Keratinocyte (primary cell): ENCODE measurements around the gene LPIN1. TPM values are rescaled to one million over a fixed set of nuclear protein-coding genes. Genes with fewer than 3 reads are reported as not detected.

ENCODE experiments used
- DNase-seq: peaks from one replicate; pipeline ENCODE4 v3.0.0-alpha.2; 2011; ENCODE audit warnings: low read depth, missing footprints, low spot score
- FAIRE-seq: peaks from 2 replicates; lab custom pipeline; 2011; peaks lifted over from hg19 to GRCh38; lab: Jason Lieb, UNC
- H2AFZ ChIP-seq: 2 replicates; pipeline ENCODE4 v1.6.0; 2012; ENCODE audit warnings: low read length, control low read depth, inconsistent platforms; ENCODE audit not compliant: control insufficient read depth
- H3K27ac ChIP-seq: 2 replicates; pipeline ENCODE4 v1.5.1; 2011; ENCODE audit warnings: low read length; ENCODE audit not compliant: control insufficient read depth, insufficient read depth
- H3K27me3 ChIP-seq: 3 replicates; pipeline ENCODE4 v1.6.0; 2011; ENCODE audit warnings: low read length; ENCODE audit not compliant: control insufficient read depth, insufficient read depth; ENCODE audit errors: extremely low read depth
- H3K36me3 ChIP-seq, 2 experiments: 2 replicates in 1 of 2; 3 replicates in 1 of 2; pipeline ENCODE4 v1.5.1; 2011; ENCODE audit warnings: low read length in 2 of 2, mild to moderate bottlenecking in 1 of 2; ENCODE audit not compliant: control insufficient read depth in 2 of 2, insufficient read depth in 2 of 2; ENCODE audit errors: extremely low read depth in 1 of 2
- H3K4me1 ChIP-seq: 3 replicates; pipeline ENCODE4 v1.5.1; 2011; ENCODE audit warnings: low read length; ENCODE audit not compliant: control insufficient read depth, insufficient read depth; ENCODE audit errors: extremely low read depth
- H3K4me2 ChIP-seq: 3 replicates; pipeline ENCODE4 v1.6.0; 2011; ENCODE audit warnings: low read depth, low read length; ENCODE audit not compliant: control insufficient read depth, insufficient read depth; ENCODE audit errors: extremely low read depth
- H3K4me3 ChIP-seq, 3 experiments: fragments of 200-600 bp in 1 of 3; sonication (generic) in 1 of 3; 2 replicates in 2 of 3; 3 replicates in 1 of 3; pipeline ENCODE4 v1.5.1; 2011 to 2016; ENCODE audit warnings: low read length in 3 of 3, mild to moderate bottlenecking in 3 of 3, control low read depth in 2 of 3, inconsistent platforms in 1 of 3, low read depth in 1 of 3, mixed read lengths in 1 of 3, mixed run types in 1 of 3, moderate library complexity in 1 of 3; ENCODE audit not compliant: control insufficient read depth in 2 of 3, insufficient read depth in 2 of 3; ENCODE audit errors: extremely low read depth in 1 of 3
- H3K79me2 ChIP-seq: 2 replicates; pipeline ENCODE4 v1.6.0; 2012; ENCODE audit warnings: low read length; ENCODE audit not compliant: control insufficient read depth, insufficient read depth
- H3K9ac ChIP-seq: 3 replicates; pipeline ENCODE4 v1.6.0; 2011; ENCODE audit warnings: low read length; ENCODE audit not compliant: control insufficient read depth, insufficient read depth; ENCODE audit errors: extremely low read depth
- H3K9me1 ChIP-seq: 3 replicates; pipeline ENCODE4 v1.6.0; 2011; ENCODE audit warnings: low read length; ENCODE audit not compliant: control insufficient read depth, insufficient read depth; ENCODE audit errors: extremely low read depth
- H3K9me3 ChIP-seq: 2 replicates; pipeline ENCODE4 v1.5.1; 2012; ENCODE audit warnings: low read depth, low read length; ENCODE audit not compliant: control insufficient read depth
- H4K20me1 ChIP-seq: 3 replicates; pipeline ENCODE4 v1.6.0; 2011; ENCODE audit warnings: low read length; ENCODE audit not compliant: control insufficient read depth, insufficient read depth; ENCODE audit errors: extremely low read depth
- CTCF ChIP-seq, 3 experiments: IDR thresholded peaks in 1 of 3; conservative IDR thresholded peaks in 1 of 3; optimal IDR thresholded peaks in 1 of 3; 2 replicates in 2 of 3; 3 replicates in 1 of 3; pipeline versions ENCODE3 to v1.5.1; 2011; ENCODE audit warnings: low read length in 3 of 3, mild to moderate bottlenecking in 3 of 3, moderate library complexity in 2 of 3, control low read depth in 1 of 3, inconsistent platforms in 1 of 3; ENCODE audit not compliant: insufficient read depth in 2 of 3; ENCODE audit errors: extremely low read depth in 1 of 3
- EZH2 ChIP-seq: IDR thresholded peaks from one replicate; pipeline ENCODE4 v1.6.1; 2012; ENCODE audit warnings: inconsistent platforms, mild to moderate bottlenecking, low read length, moderate library complexity
- dilution Hi-C: fragments of 300-500 bp; cut with MboI; formaldehyde crosslinking; loops from one replicate; pipeline ENCODE4 v1.7.0; 2020; ENCODE audit warnings: low sequenced_read_pairs; ENCODE audit not compliant: extremely low pct_ligation_motif_present
- polyA plus RNA-seq, 5 experiments: library from polyadenylated mRNA; depleted of rRNA in 3 of 5; stranded (reverse) in 3 of 5; stranded (forward) in 1 of 5; unstranded in 1 of 5; fragments of >200 nt; gene quantifications; 1 replicate in 1 of 5; 2 replicates in 3 of 5; 3 replicates in 1 of 5; pipeline versions ENCODE4 v1.2.1 to v1.2.3, GENCODE V29; 2011 to 2012; ENCODE audit warnings: missing spikeins in 2 of 5, low read depth in 1 of 5, low replicate concordance in 1 of 5

The LPIN1 gene
- polyA plus RNA-seq, 1 donor (not counting 4 experiments of a cell fraction or from before 2014, with no cell fraction given), result 79.6 TPM

- DNase-seq (no peak), FAIRE-seq (no peak)
- H3K27ac ChIP-seq, result no peak overlapping the region
- H3K9me3 ChIP-seq, result no peaks in the 10 kb centered on the region
- no peak overlapping the region for H3K4me3 ChIP-seq
- TF ChIP-seq CTCF (optimal IDR thresholded peaks at IDR 0.05 in 1 of 3, IDR thresholded peaks at IDR 0.05 in 1 of 3, conservative IDR thresholded peaks at IDR 0.05 in 1 of 3; ENCODE audit: extremely low read depth in 1 of 3, insufficient read depth in 2 of 3, low read length in 3 of 3) (no peak), EZH2 (no peak)
- no peaks in the 10 kb centered on the region for H3K9me1 ChIP-seq
- H2AFZ ChIP-seq, result no peak overlapping the region
- peaks cover 4% of the 10 kb centered on the region for H3K4me1 ChIP-seq
- no peaks in the 10 kb centered on the region for H3K27me3 ChIP-seq
- dilution Hi-C loops, result no loop called here
- H4K20me1 ChIP-seq, result no peaks in the 10 kb centered on the region
- H3K79me2 ChIP-seq, result no peaks in the 10 kb centered on the region
- H3K36me3 ChIP-seq, result no peaks in the 10 kb centered on the region
- no peak overlapping the region for H3K9ac ChIP-seq
- no peak overlapping the region for H3K4me2 ChIP-seq
Measured at GRCh38 chr2:11865378-11865777, 118.9 kb downstream of the LPIN1 start.

GRCh38 chr2:11865805-11866204, 119.4 kb downstream of the LPIN1 start:
- peaks cover 4% of the 10 kb centered on the region for H3K4me1 ChIP-seq
- no peaks in the 10 kb centered on the region for H3K27me3 ChIP-seq
- no peak overlapping the region for H3K4me3 ChIP-seq
- TF ChIP-seq EZH2, result no peak
- no peak for TF ChIP-seq CTCF (optimal IDR thresholded peaks at IDR 0.05 in 1 of 3, IDR thresholded peaks at IDR 0.05 in 1 of 3, conservative IDR thresholded peaks at IDR 0.05 in 1 of 3; ENCODE audit: extremely low read depth in 1 of 3, insufficient read depth in 2 of 3, low read length in 3 of 3)
- no peaks in the 10 kb centered on the region for H3K79me2 ChIP-seq
- DNase-seq, result no peak
- no peak for FAIRE-seq
- H3K9me1 ChIP-seq, result no peaks in the 10 kb centered on the region
- H4K20me1 ChIP-seq, result no peaks in the 10 kb centered on the region
- H2AFZ ChIP-seq, result no peak overlapping the region
- H3K9me3 ChIP-seq, result no peaks in the 10 kb centered on the region
- H3K4me2 ChIP-seq, result no peak overlapping the region
- no peaks in the 10 kb centered on the region for H3K36me3 ChIP-seq
- H3K27ac ChIP-seq, result no peak overlapping the region
- no peak overlapping the region for H3K9ac ChIP-seq
- dilution Hi-C loops, result no loop called here
